ENCODE data around the gene THAP7. TPM values are rescaled to one million over a fixed set of nuclear protein-coding genes. Genes with fewer than 3 reads are reported as not detected.

The THAP7 gene
- total RNA-seq, 1 donor from 2014 or later = 13.8 TPM

DNA sequence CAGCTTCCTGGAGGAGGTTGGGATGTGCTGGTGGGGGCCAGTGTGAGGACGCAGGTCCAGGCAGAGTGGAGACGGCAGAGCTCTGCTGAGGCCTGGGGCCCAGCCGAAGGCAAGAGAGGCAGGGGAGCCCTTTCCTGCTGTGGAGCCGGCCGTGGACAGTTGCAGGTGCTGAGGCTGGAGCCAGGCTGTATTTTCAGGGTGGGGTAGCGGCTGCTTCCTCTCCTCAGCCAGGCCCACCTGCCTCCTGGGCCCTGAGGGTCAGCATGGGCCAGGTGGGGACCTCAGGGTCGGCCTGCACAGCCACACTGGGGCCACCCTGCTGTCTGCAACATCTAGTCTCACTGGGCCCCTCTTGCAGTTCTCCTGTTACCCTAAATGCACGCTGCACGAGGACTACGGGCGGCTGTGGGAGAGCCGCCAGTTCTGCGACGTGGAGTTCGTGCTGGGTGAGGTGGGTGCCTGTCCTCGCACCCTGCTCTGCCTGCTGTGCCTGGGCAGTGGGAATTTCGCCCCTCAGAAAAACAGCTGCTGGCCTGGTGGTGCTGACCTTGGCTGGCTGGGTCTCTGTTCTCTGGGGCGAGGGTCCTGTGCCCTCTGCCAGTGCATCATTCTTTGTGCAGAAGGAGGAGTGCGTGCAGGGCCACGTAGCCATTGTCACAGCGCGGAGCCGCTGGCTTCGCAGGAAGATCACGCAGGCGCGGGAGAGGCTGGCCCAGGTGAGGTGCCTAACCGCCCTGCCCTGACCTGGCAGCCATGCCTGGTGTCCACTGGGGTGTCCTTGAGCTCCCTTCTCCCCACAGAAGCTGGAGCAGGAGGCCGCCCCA is 8.4 kb downstream of the THAP7 start:
- no peak for DNase-seq

DNA sequence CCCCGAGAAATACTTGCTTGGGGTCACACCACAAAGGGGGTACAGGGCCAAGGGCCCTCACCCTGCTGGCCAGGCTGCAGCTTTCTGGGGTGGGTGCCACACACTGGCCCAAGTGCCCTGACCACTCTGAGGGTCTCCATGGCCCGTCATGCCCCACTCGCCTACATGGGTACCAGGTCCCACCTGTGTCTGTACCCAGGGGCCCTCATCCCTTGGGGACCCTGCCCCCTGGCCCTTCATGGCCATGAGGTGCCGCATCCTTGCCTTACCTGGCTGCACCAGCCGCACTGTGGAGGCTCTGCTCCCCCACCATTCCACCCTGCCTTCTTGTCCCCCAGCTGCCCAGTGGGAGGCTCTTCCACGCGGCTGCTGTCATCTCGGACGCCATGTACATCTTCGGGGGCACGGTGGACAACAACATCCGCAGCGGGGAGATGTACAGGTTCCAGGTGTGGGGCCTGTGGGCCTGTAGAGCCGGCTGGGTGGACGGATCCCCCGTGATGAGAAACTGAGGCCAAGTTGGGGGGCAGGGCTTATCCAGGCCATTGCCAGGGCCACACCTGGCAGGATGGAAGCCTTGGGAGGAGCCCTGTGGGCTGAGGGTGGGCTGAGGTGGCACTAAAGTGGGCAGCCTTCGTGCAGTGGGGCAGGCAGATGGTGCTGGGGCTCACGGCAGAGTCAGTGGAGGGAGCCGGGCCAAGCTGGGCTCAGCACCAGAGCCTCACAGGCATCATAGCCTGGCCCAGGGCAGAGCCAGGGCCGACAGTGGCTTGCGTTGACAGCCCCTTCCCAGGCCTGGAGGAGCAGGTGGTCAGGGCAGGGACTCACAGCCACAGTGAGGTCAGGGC is 9.2 kb downstream of the THAP7 start:
- DNase-seq = no peak

DNA sequence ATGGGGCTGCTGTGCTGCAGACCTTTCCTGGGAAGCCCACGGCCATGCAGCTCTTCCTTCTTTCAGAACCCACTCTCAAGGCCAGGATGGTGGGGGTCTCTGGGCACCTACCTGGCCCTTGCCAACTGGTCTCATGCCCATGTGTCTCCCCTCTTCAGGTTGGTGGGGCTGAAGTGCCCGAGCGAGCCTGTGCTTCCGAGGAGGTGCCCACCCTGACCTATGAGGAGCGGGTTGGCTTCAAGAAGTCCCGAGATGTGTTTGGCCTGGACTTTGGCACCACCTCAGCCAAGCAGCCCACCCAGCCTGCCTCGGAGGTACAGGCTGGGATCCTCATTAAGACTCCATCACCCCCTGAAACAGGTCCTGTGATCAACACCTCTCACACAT is 9.9 kb downstream of the THAP7 start:
- DNase-seq = no peak

DNA sequence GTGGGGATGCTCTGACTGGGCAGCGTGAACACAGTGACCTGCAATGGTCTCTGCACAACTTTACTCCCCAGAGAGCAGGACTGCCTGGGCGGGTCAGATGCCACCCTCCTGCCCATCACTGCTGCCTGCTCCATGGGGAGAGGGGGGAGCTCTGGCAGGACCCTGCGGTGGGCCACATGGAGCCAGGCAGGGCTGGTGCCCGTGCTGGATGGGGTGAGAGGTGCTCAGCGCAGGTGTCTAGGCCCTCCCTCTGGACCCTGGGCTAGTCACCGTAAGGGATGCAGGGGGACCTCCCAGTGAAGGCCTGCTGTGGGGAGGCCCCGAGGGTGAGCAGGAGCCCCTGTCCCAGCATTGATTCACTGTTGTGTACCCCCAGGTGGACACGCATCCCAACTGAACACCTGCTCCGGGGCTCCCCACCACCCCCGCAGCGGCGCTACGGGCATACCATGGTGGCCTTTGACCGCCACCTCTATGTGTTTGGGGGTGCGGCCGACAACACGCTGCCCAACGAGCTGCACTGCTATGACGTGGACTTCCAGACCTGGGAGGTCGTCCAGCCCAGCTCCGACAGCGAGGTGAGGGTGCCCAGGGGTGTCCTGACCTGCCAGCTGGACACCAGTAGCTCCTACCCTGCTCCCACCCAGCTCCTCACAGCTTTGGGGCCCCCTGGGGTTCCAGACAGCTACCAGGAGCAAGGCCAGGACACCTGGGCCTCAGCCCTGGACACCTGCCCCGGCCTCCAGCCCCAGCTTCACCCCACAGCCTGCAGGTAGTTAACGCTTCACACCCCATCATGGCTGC is 10.5 kb downstream of the THAP7 start:
- no peak for DNase-seq

DNA sequence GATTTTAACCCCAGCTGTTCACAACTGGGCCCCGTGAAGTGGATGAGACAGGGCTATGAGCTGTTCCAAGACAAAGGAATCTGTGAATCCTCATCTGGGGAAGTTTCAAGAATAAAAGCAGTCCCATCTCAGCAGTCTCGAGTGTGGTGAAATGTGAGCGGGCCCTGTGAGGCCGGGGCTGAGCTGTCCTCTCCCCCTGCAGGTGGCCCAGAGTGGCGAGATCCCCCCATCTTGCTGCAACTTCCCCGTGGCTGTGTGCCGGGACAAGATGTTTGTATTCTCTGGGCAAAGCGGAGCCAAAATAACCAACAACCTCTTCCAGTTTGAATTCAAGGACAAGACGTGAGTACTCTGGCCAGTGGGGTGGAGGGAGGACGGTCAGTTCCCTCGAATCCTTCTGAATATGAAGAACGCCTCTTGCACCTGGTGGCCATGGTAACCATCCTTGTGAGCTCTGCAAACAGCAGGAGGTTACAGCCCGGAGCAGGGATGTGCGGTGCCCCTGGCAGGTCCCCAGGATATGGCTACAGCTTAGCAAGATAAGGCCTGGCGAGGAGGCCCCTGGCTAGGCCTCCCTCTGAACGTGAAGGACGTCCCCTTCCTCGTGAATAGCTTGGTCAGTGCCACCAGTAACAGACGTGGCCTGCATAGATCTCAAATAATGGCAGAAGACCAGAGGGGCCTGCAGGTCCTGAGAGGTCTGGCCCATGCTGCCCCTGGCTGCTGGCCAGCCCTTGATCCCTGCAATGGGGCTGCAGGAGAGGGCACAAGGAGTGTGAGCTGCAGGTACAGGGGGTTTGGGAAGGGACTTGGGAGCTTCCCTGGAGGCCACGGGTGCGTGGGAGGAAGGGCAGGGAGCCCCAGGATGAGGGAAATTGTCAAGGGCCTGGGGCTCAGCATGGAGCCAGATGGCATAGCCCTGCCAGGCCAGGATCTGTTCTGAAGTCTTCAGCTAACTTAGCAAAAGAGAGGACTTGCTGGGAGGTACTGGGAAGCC is 11.4 kb downstream of the THAP7 start:
- no peak for DNase-seq

DNA sequence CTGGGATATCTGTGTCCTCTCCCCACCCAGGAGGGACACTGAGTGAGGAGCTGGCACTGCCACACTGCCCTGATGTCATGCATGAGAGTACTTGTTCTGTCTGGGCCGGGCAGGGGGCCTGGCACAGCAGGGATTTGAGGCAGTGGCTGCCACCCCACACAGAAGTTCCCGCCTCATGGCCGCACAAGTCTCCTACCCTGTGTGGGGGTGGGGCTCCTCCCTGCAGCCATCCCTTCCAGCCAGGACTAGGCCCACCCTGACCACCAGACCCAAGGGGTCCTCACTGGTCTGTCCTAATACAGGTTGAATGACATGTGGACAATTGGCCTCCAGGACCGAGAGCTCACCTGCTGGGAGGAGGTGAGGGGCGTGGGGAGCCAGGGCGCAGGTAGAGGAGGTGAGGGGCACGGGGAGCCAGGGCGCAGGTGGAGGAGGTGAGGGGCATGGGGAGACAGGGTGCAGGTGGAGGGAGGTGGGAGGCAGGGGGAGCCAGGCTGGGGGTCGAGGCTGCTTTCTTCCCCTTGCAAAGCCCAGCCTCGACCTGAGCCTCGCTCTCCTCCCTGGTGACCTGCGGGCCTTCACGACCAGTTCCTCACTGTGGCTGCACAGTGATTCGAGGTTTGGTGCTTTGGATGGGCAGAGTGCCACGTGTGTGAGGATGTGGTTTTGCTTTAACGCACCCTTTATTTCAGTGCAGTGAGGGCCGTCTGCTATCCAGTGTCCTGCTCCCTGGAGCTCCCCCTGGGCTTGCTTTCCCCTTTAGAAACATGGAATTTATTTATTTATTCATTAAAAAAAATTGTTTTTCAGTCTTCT is 12.4 kb downstream of the THAP7 start:
- DNase-seq = no peak

DNA sequence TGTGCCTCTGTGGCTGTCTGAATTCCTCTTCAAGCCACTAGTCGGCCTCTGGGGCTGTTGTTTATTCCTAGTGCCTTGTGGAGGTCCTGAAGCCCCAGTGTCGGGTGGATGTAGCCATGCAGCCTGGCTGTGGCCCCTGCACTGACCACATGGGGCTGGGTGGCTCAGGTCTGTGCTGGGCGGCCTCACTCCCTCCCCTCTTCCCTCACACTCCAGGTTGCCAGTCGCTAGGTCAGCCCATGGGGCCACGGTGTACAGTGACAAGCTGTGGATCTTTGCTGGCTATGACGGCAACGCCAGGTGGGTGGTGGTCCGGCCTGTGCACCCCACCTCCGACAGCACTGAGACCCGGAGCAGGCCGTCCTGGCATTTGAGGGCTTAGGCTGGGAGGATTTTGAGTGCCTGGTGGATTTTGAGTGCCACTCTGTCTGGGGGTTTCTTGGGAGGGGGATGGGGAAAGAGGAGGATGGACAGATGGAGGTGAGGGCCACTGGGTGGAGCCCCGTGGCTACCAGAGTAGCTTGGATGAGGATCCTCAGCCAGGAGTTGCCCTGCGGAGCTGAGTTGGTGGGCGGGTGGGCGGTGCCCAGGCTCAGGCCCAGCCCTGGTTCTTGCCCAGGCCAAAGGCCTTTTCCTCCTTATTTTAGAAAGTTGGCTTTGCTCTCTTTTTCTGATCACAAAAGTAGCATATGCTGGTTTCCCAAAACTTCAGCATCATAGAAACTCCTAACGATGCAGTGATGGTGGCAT is 13.2 kb downstream of the THAP7 start:
- no peak for DNase-seq

DNA sequence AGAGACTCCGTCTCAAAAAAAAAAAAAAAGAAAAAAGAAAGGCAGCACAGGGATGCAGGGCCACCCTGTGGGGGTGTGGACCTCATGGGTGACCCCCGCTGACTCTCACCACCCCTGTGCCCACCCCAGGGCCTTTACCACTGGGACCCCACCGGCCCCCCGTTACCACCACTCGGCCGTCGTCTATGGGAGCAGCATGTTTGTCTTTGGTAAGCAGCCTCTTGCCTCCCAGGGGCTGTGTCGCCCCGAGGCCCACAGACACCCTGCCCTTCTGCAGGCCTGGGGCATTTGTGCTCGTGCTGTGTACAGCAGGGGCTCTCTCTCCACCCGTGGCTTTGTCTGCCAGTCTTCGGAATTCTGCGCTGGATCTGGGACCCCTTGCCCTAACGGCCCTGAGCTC is 14.5 kb downstream of the THAP7 start:
- DNase-seq = no peak

DNA sequence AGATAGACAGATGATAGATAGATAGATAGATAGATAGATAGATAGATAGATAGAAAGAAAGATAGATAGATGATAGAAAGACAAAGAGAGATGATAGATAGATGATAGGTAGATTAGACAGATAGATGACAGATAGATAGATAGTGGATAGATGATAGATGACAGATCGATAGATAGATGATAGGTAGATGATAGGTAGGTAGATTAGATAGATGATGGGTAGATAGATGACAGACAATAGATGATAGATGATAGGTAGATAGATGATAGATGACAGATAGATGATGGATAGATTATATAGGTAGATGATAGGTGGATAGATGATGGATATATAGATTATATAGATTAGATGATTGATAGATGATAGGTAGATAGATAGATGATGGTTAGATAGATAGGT is 15.6 kb downstream of the THAP7 start:
- no peak for DNase-seq

DNA sequence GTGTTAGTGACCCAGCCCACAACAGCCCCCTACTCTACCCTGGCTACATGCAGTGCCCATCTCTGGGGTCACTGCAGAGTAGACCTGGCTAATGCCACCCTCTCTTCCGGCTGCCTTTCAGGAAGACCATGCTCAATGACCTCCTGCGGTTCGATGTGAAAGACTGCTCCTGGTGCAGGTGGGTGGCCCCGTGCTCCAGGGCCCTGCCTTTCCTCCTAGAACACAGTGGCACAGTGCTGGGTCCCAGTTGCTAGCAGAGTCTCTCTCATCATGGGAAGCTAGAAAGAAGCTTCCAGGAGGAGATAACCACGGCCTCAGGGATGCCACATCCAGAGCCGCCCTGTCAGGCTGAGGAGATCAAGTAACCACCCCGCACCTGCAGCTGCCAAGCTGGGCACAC is 16.2 kb downstream of the THAP7 start:
- DNase-seq = no peak

DNA sequence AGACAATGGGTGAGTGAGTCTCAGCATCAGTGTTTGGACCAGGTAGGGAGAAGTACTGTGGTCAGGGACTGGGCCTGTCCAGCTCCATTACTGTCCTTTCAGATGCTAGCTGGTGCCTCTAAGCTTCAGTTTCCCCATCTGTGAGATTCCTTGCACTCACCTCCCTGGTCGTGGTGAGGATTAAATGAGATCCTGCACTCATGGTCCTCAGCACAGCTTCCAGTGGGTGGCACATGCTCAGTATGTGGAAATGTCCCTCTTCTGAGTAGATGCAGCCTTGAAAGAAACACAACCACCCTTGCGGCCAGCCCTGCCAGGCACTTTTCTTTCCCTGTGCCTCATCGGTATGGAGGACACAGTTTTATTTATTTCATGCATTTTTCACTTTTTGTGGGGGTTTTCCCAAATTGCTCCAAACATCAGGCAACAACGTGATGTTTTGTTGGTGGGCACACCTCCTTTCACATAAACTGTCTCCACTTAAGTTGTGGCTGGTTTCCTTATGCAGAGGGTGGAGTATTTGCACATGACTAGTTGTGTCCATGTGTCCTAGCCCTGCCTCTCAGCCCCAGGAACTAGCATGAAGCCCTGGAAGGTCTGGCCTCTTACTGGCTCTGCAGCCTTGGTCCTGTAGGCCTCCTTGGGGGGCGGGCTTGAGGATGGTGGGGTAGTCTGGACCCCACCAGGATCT is 18.7 kb downstream of the THAP7 start:
- no peak for DNase-seq

DNA sequence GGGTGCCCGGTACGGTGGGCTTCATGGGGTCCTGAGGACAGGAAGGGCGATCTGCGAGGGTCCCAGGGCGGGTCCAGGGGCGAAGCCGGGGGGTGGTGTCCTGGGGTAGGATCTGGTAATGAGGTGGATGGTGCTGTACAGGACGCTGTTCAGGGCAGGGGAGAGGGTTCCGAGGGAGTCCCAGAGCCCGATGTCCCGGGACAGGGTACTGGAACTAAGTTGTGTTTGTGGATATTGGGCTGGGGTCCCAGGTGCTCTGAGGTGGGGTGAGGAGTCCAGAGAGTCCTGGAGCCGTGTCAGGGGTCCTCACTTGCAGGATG is 19.4 kb downstream of the THAP7 start:
- DNase-seq = no peak

DNA sequence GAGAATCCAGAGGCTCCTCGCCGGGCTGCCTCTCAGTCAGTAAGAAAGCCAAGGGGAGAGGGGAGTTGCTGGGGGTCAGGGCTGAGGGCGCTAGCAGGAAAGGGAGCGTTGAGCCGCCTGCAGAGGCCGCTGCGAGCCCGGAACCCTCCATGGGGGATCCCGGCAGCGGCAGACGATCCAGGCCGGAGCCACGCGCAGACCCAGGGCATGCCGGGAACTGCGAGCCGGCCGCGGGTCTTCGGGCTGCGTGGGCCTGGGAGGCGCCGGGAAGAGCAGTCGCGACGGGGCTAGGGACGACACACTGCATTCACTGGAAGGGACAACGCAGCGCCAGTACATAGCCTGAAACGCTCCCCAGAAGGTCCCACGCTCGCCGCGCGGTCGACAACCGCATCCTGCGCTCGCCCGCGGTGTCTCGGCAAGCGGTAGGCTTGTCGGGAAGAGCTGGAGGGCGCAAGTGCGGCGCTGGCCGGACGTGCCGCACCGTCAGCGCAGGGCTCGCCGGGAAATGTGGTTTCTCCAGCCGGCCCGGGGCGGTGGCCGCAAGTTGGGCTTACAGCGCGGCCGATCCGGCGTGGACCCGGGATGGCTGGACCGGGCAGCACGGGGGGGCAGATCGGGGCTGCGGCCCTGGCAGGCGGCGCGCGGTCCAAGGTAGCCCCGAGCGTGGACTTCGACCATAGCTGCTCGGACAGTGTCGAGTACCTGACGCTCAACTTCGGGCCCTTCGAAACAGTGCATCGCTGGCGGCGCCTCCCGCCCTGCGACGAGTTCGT is 19.9 kb downstream of the THAP7 start, which contains the start of gene LZTR1:
TSS of gene LZTR1 (plus strand) at position 511 of the 776 bp plus-strand sequence. CDS start at position 586, 75 bp downstream.
- peak; percentile 87 for DNase-seq

DNA sequence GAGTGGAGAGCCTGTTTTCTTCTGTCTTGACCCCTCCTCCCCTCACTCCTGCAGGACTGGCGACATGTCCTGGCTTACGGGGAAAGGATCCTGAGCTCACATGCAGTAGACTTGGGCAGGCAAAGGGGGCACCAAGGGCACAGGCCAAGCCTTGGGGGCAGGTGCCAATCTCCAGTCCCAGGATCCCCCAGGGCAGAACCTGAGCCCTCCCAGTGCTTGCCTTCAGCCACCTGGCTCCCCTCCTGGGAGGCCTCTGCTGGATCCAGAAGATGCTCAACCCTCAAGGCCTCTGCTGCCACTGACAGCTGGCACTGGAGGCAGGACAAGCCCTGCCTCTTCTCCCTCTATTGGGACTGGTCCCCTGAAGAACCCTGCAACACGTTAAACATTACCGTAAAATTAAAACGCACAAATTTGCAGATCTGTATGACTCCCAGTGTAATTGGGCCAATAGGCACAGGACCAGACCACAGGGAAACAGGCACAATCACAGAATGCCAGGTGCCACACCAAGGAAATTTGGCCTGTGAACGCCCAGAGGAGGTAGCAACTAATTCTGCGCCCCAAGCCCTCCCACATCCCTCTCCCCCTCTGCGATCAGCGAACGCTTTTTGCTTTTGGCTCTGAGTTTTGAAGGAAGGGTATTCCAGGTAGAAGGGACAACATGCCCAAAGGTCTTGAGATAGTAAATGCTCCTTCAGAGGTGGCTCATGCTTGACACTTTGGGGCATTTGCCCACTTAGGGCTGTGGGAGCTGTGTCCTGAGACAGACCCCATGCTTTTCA is 20.8 kb downstream of the THAP7 start:
- no peak for DNase-seq

DNA sequence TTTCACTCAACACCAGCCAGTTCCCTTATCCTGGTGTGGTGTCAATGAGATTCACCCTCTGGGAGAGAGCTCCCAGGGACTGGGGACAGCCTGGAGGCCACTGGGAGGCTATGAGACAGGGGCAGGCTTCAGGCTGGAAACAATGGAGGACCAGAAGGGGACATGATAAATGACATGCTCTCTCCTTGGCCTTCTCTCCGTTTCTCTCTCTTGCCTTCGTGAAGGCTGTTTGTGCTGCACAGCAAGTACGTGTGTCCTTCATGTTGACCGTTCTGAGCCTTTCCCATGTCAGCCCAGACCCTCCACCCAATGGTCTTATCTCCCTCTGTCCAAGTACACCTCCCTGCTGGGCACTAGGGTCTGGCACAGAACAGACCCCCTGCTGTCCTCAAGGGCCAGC is 21.4 kb downstream of the THAP7 start:
- no peak for DNase-seq

DNA sequence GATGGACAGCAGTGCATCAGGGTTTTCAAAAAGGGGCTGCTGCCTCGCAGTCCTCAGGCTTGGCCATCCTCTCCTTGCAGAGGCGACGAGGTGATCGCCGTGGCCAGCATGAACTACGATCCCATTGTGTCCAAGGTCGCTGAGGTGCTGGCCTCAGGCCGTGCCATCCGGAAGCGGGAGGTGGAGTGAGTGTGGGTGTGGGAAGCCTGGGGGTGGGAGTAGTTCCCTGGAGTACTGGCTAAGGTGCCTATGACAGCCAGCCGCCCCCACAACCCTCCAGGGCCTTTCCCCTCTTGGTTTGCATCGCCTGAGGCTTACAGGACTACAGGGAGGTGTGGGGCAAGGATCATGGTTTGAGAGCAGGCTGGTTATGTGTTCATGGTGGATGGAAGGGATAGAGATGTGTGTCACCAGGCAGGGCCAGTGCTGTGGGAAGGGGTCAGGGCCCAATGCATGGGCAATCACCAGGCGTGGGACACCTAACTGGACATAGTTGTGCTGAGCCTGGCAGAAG is 21.9 kb downstream of the THAP7 start:
- DNase-seq = no peak

DNA sequence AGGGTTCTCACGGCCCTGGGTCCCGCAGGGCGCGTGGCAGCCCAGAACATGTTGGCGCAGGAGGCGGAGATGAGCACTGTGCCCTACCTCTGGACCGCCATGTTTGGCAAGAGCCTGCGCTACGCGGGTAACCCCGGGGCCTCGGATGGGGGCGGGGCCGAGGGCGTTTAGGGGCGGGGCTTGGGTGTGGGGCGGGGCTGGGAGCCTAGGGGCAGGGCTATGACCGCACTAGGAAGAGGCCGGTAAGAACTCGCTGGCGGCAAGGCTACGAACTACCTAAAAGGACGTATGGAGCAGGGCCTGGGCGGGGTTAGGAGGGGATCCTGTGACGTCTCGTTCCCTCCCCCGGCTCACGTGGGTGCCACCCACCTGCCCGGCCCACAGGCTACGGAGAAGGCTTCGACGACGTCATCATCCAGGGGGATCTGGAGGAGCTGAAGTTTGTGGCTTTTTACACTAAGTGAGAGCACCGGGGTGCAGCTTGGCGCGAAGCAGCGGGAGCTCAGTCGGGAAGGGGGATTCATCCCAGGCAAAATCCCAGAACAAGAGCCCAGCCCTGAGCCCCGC is 22.6 kb downstream of the THAP7 start:
- DNase-seq = peak; percentile 89

Measured in dermis blood vessel endothelial cell (primary cell).